Measurements from ENCODE around the gene MOGAT2. TPM values are rescaled to one million over a fixed set of nuclear protein-coding genes. Genes with fewer than 3 reads are reported as not detected.

The MOGAT2 gene
- total and polyA plus RNA-seq, 2 of the 13 experiments (the other 11 are each of a cell fraction or from before 2014, with no cell fraction given), result 27.2 to 27.8 TPM

DNA sequence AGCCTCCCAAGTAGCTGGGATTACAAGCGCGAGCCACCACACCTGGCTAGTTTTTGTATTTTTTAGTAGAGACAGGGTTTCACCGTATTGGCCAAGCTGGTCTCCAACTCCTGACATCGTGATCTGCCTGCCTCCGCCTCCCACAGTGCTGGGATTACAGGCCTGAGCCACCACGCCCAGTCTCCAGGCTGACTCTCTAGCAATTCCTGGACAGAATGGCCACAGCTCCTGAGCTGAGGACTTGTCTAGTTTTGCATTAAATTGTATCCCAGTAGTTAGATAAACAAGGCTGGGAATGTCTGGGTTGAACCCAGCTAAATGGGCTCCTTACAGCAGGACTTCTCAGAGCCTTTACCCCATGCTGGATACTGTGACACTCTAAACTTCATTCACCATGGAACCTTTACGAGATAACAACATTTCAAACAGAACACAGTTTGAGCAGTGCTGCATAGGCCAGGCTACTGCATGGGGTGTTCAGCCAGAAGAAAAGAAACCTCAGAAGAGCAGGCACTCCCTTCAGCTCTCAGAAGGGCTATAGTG is 13.9 kb upstream of the MOGAT2 start:
- no peak for ATAC-seq
- in situ Hi-C loops (cut with HindIII; ENCODE audit: extremely low pct_ligation_motif_present, low pct_unique_long_range_greater_than_20kb), result no loop called here
- WGBS (ENCODE audit: low lambda C conversion rate), result 37% methylated on average over 5 of the region's 7 CpGs

GRCh38 chr11:75705541-75705940 is 12.1 kb upstream of the MOGAT2 start:
- POLR2A ChIA-PET, result interaction anchor here (1.0 to 1.6 kb wide), 4 partner anchors 14 to 77 kb away, joined by 3 to 8 read pairs (median 6); no protein-coding TSS in a partner anchor
- no peaks in the 10 kb centered on the region for H3K79me2 ChIP-seq (ENCODE audit: insufficient read depth, low read length)
- CTCF ChIA-PET (ENCODE audit: low intra/inter-chr PET ratio, low total read pairs), result interaction anchor here (1.1 to 2.4 kb wide), 3 partner anchors 62 to 162 kb away, joined by 3 to 38 read pairs (median 5); partner anchors contain the start of gene DGAT2
- no TSS peak for BruUV-seq (replicated peaks)
- 79% methylated on average over 3 of the region's 3 CpGs for WGBS (ENCODE audit: low lambda C conversion rate)
- H3K9ac ChIP-seq (ENCODE audit: insufficient read depth, low read depth, low read length), result no peak overlapping the region
- H3K4me3 ChIP-seq (replicated peaks in 1 of 3; ENCODE audit: insufficient read depth in 1 of 3, low read depth in 2 of 3, low read length in 3 of 3), result no peak overlapping the region
- in situ Hi-C loops (cut with HindIII; ENCODE audit: extremely low pct_ligation_motif_present, low pct_unique_long_range_greater_than_20kb), result no loop called here
- FAIRE-seq, result no peak
- H3K9me3 ChIP-seq (ENCODE audit: low read length), result 0 out of 2 replicates have a peak, but pooled peaks cover 6% of the 10 kb centered on the region
- no peak for ATAC-seq
- no peaks in the 10 kb centered on the region for H3K36me3 ChIP-seq (replicated peaks in 1 of 2; ENCODE audit: control insufficient read depth in 1 of 2, insufficient read depth in 2 of 2, low read length in 2 of 2)
- no peak overlapping the region for H3K27ac ChIP-seq (ENCODE audit: extremely low read length, insufficient read depth, low read length)
- H3K4me2 ChIP-seq (ENCODE audit: low read depth, low read length), result no peak overlapping the region
- no peaks in the 10 kb centered on the region; a peak in 1 of 5 replicates for H3K27me3 ChIP-seq (ENCODE audit: control insufficient read depth in 1 of 2, insufficient read depth in 2 of 2, low read length in 2 of 2)
- no peaks in the 10 kb centered on the region for H4K20me1 ChIP-seq (ENCODE audit: insufficient read depth, low read length)
- no peak for TF ChIP-seq REXO4 (CRISPR knock-in tag; IDR thresholded peaks at IDR 0.05; ENCODE audit: borderline replicate concordance)
- no peak for TF ChIP-seq HOXA3 (CRISPR knock-in tag; IDR thresholded peaks at IDR 0.05)
- TF ChIP-seq XRCC5 (optimal IDR thresholded peaks at IDR 0.05; ENCODE audit: low read length), result no peak
- TF ChIP-seq MTA3 (CRISPR knock-in tag; IDR thresholded peaks at IDR 0.05), result no peak
- TF ChIP-seq, protein P1, sequence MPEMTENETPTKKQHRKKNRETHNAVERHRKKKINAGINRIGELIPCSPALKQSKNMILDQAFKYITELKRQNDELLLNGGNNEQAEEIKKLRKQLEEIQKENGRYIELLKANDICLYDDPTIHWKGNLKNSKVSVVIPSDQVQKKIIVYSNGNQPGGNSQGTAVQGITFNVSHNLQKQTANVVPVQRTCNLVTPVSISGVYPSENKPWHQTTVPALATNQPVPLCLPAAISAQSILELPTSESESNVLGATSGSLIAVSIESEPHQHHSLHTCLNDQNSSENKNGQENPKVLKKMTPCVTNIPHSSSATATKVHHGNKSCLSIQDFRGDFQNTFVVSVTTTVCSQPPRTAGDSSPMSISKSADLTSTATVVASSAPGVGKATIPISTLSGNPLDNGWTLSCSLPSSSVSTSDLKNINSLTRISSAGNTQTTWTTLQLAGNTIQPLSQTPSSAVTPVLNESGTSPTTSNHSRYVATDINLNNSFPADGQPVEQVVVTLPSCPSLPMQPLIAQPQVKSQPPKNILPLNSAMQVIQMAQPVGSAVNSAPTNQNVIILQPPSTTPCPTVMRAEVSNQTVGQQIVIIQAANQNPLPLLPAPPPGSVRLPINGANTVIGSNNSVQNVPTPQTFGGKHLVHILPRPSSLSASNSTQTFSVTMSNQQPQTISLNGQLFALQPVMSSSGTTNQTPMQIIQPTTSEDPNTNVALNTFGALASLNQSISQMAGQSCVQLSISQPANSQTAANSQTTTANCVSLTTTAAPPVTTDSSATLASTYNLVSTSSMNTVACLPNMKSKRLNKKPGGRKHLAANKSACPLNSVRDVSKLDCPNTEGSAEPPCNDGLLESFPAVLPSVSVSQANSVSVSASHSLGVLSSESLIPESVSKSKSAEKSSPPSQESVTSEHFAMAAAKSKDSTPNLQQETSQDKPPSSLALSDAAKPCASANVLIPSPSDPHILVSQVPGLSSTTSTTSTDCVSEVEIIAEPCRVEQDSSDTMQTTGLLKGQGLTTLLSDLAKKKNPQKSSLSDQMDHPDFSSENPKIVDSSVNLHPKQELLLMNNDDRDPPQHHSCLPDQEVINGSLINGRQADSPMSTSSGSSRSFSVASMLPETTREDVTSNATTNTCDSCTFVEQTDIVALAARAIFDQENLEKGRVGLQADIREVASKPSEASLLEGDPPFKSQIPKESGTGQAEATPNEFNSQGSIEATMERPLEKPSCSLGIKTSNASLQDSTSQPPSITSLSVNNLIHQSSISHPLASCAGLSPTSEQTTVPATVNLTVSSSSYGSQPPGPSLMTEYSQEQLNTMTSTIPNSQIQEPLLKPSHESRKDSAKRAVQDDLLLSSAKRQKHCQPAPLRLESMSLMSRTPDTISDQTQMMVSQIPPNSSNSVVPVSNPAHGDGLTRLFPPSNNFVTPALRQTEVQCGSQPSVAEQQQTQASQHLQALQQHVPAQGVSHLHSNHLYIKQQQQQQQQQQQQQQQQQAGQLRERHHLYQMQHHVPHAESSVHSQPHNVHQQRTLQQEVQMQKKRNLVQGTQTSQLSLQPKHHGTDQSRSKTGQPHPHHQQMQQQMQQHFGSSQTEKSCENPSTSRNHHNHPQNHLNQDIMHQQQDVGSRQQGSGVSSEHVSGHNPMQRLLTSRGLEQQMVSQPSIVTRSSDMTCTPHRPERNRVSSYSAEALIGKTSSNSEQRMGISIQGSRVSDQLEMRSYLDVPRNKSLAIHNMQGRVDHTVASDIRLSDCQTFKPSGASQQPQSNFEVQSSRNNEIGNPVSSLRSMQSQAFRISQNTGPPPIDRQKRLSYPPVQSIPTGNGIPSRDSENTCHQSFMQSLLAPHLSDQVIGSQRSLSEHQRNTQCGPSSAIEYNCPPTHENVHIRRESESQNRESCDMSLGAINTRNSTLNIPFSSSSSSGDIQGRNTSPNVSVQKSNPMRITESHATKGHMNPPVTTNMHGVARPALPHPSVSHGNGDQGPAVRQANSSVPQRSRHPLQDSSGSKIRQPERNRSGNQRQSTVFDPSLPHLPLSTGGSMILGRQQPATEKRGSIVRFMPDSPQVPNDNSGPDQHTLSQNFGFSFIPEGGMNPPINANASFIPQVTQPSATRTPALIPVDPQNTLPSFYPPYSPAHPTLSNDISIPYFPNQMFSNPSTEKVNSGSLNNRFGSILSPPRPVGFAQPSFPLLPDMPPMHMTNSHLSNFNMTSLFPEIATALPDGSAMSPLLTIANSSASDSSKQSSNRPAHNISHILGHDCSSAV (CRISPR knock-in tag; IDR thresholded peaks at IDR 0.05; ENCODE audit: borderline replicate concordance), result no peak
- peak; percentile 84 for TF ChIP-seq ATF7 (IDR thresholded peaks at IDR 0.05)
- no peak for TF ChIP-seq ATF7 (CRISPR knock-in tag; IDR thresholded peaks at IDR 0.05)
- no peak for TF ChIP-seq GATAD2A (CRISPR knock-in tag; IDR thresholded peaks at IDR 0.05)
- H2AFZ ChIP-seq (ENCODE audit: low read length), result no peak overlapping the region
- intact Hi-C loops (cut with micrococcal nuclease; ENCODE audit: unreplicated experiment), result loop anchor here (5.0 kb wide), 2 partner anchors 158 to 162 kb away; no protein-coding TSS in a partner anchor
- H3K4me1 ChIP-seq (ENCODE audit: insufficient read depth, low read length), result peaks cover 15% of the 10 kb centered on the region
- DNase-seq (ENCODE audit: low spot score), result no peak

More for the DNA sequence above, 13.9 kb upstream of the MOGAT2 start:
- H3K27ac ChIP-seq (ENCODE audit: extremely low read length, insufficient read depth, low read length), result no peak overlapping the region
- TF ChIP-seq PAWR (CRISPR knock-in tag; IDR thresholded peaks at IDR 0.05; ENCODE audit: borderline replicate concordance) (no peak), BCL6 (CRISPR knock-in tag; IDR thresholded peaks at IDR 0.05) (peak; percentile 81)
- intact Hi-C loops (cut with micrococcal nuclease; ENCODE audit: unreplicated experiment), result no loop called here
- no TSS peak for BruUV-seq (replicated peaks)
- ChIA-PET POLR2A (no interaction called here), CTCF (ENCODE audit: low intra/inter-chr PET ratio, low total read pairs) (no interaction called here)
- no peak for DNase-seq (ENCODE audit: low spot score)
- H3K79me2 ChIP-seq (ENCODE audit: insufficient read depth, low read length), result no peaks in the 10 kb centered on the region
- no peaks in the 10 kb centered on the region for H3K36me3 ChIP-seq (replicated peaks in 1 of 2; ENCODE audit: control insufficient read depth in 1 of 2, insufficient read depth in 2 of 2, low read length in 2 of 2)
- H3K4me1 ChIP-seq (ENCODE audit: insufficient read depth, low read length), result peaks cover 15% of the 10 kb centered on the region
- no peaks in the 10 kb centered on the region for H4K20me1 ChIP-seq (ENCODE audit: insufficient read depth, low read length)
- H3K9ac ChIP-seq (ENCODE audit: insufficient read depth, low read depth, low read length), result no peak overlapping the region
- H3K4me2 ChIP-seq (ENCODE audit: low read depth, low read length), result no peak overlapping the region
- no peak overlapping the region for H3K4me3 ChIP-seq (replicated peaks in 1 of 3; ENCODE audit: insufficient read depth in 1 of 3, low read depth in 2 of 3, low read length in 3 of 3)
- 0 out of 2 replicates have a peak, but pooled peaks cover 6% of the 10 kb centered on the region for H3K9me3 ChIP-seq (ENCODE audit: low read length)
- H3K27me3 ChIP-seq (ENCODE audit: control insufficient read depth in 1 of 2, insufficient read depth in 2 of 2, low read length in 2 of 2), result no peaks in the 10 kb centered on the region; a peak in 1 of 5 replicates
- H2AFZ ChIP-seq (ENCODE audit: low read length), result no peak overlapping the region
- no peak for FAIRE-seq
